HEK293 (cell line): ENCODE results near the gene CRTAP.
"Not testable (repeated sequence)": the region's sequence is repeated elsewhere in the genome, so short reads cannot be mapped to it uniquely, and the experiment has no call there.

ENCODE experiments used
- CTCF ChIA-PET: fragments of 350-600 bp; formaldehyde crosslinking; extraction: SDS; loops from one replicate; lab custom pipeline; 2021; ENCODE audit warnings: antibody characterized with exemption; lab: Yijun Ruan, JAX
- POLR2A ChIA-PET: fragments of 300-600 bp; formaldehyde crosslinking; extraction: SDS; loops from one replicate; lab custom pipeline; 2020; ENCODE audit warnings: antibody characterized with exemption, inconsistent platforms; lab: Yijun Ruan, JAX
- H3K27ac ChIP-seq: fragments of 200-500 bp; sonication (Bioruptor generic); 2 replicates; pipeline ENCODE4 v1.5.1; 2014; ENCODE audit warnings: low read depth, low read length, control low read depth, inconsistent platforms; ENCODE audit errors: extremely low read depth
- H3K36me3 ChIP-seq, 2 experiments: fragments of 200-500 bp in 1 of 2; sonication (Bioruptor generic) in 1 of 2; 1 replicate in 1 of 2; 2 replicates in 1 of 2; pipeline ENCODE4 v1.5.1; 2014 to 2017; ENCODE audit warnings: inconsistent platforms in 2 of 2, low read length in 2 of 2; ENCODE audit not compliant: control insufficient read depth in 2 of 2, insufficient read depth in 1 of 2
- H3K4me1 ChIP-seq: fragments of 200-500 bp; sonication (Bioruptor generic); 2 replicates; pipeline ENCODE4 v1.5.1; 2014; ENCODE audit warnings: mild to moderate bottlenecking, low read length, inconsistent platforms; ENCODE audit not compliant: control insufficient read depth, insufficient read depth
- H3K4me3 ChIP-seq: 2 replicates; pipeline ENCODE4 v1.5.1; 2011; ENCODE audit warnings: low read depth, mild to moderate bottlenecking, control low read depth, low read length, moderate library complexity
- H3K9me3 ChIP-seq: fragments of 200-500 bp; sonication (Bioruptor generic); 2 replicates; pipeline ENCODE4 v1.5.1; 2014; ENCODE audit warnings: low read depth, low read length, inconsistent platforms; ENCODE audit not compliant: control insufficient read depth, insufficient read depth
- BCL11A ChIP-seq: fragments of 450-650 bp; formaldehyde crosslinking; IDR thresholded peaks from 2 replicates; pipeline ENCODE4 v1.5.1; 2016; ENCODE audit warnings: low read depth, missing biosample characterization, missing genetic modification characterization
- HOXD13 ChIP-seq: sonication (generic); formaldehyde crosslinking; IDR thresholded peaks from 2 replicates; pipeline ENCODE4 v1.8.0; 2022; ENCODE audit warnings: missing genetic modification reagents, borderline replicate concordance
- KLF8 ChIP-seq: fragments of 450-650 bp; formaldehyde crosslinking; IDR thresholded peaks from 2 replicates; pipeline ENCODE4 v1.5.1; 2016; ENCODE audit warnings: missing biosample characterization, missing genetic modification characterization
- KLF9 ChIP-seq: fragments of 450-650 bp; formaldehyde crosslinking; IDR thresholded peaks from 2 replicates; pipeline ENCODE4 v1.5.1; 2016; ENCODE audit warnings: missing biosample characterization, missing genetic modification characterization, low read depth
- REPIN1 ChIP-seq: fragments of 450-650 bp; formaldehyde crosslinking; IDR thresholded peaks from 2 replicates; pipeline ENCODE4 v1.5.1; 2017; ENCODE audit warnings: missing biosample characterization, missing genetic modification characterization, low read depth
- ZBTB17 ChIP-seq: fragments of 450-650 bp; formaldehyde crosslinking; IDR thresholded peaks from 2 replicates; pipeline ENCODE4 v1.5.1; 2016; ENCODE audit warnings: missing biosample characterization, missing genetic modification characterization
- ZBTB48 ChIP-seq: fragments of 450-650 bp; formaldehyde crosslinking; IDR thresholded peaks from 2 replicates; pipeline ENCODE4 v1.5.1; 2016; ENCODE audit warnings: missing biosample characterization, missing genetic modification characterization
- ZNF133 ChIP-seq: fragments of 450-650 bp; formaldehyde crosslinking; IDR thresholded peaks from 2 replicates; pipeline ENCODE4 v1.5.1; 2016; ENCODE audit warnings: missing biosample characterization, missing genetic modification characterization
- ZNF19 ChIP-seq: fragments of 450-650 bp; formaldehyde crosslinking; IDR thresholded peaks from 2 replicates; pipeline ENCODE4; 2016; ENCODE audit warnings: missing biosample characterization, missing genetic modification characterization, low read depth
- ZNF2 ChIP-seq: fragments of 450-650 bp; formaldehyde crosslinking; IDR thresholded peaks from 2 replicates; pipeline ENCODE4 v1.5.1; 2016; ENCODE audit warnings: missing biosample characterization, missing genetic modification characterization
- ZNF311 ChIP-seq: fragments of 450-650 bp; formaldehyde crosslinking; IDR thresholded peaks from 2 replicates; pipeline ENCODE4 v1.5.1; 2017; ENCODE audit warnings: missing biosample characterization, missing genetic modification characterization, borderline replicate concordance
- ZNF350 ChIP-seq: fragments of 450-650 bp; formaldehyde crosslinking; IDR thresholded peaks from 2 replicates; pipeline ENCODE4 v1.5.0; 2017; ENCODE audit warnings: missing biosample characterization, mild to moderate bottlenecking, missing genetic modification characterization
- ZNF48 ChIP-seq: fragments of 450-650 bp; formaldehyde crosslinking; IDR thresholded peaks from 2 replicates; pipeline ENCODE4 v1.5.1; 2016; ENCODE audit warnings: missing biosample characterization, missing genetic modification characterization
- ZNF654 ChIP-seq: fragments of 450-650 bp; formaldehyde crosslinking; IDR thresholded peaks from 2 replicates; pipeline ENCODE4 v1.5.1; 2016; ENCODE audit warnings: low read depth, missing biosample characterization, missing genetic modification characterization
- ZNF677 ChIP-seq: fragments of 450-650 bp; IDR thresholded peaks from 2 replicates; pipeline ENCODE4 v1.5.0; 2018; ENCODE audit warnings: missing biosample characterization, mild to moderate bottlenecking, missing genetic modification characterization, moderate library complexity
- ZNF692 ChIP-seq: fragments of 450-650 bp; formaldehyde crosslinking; IDR thresholded peaks from 2 replicates; pipeline ENCODE4 v1.5.1; 2016; ENCODE audit warnings: missing biosample characterization, missing genetic modification characterization
- TF ChIP-seq, protein P1 (sequence below): fragments of 450-650 bp; formaldehyde crosslinking; IDR thresholded peaks from 2 replicates; pipeline ENCODE4 v1.5.1; 2017; ENCODE audit warnings: missing biosample characterization, mild to moderate bottlenecking, missing genetic modification characterization, moderate library complexity
- TF ChIP-seq, protein P2 (sequence below): fragments of 450-650 bp; formaldehyde crosslinking; IDR thresholded peaks from 2 replicates; pipeline ENCODE4 v1.5.1; 2017; ENCODE audit warnings: missing biosample characterization, missing genetic modification characterization
- TF ChIP-seq, protein P3 (sequence below): fragments of 450-650 bp; formaldehyde crosslinking; IDR thresholded peaks from 2 replicates; pipeline ENCODE4 v1.5.1; 2016; ENCODE audit warnings: missing biosample characterization, missing genetic modification characterization

CRTAP gene

GRCh38 chr3:33181229-33181628 is 67.4 kb downstream of the CRTAP start (continued):
- no peak for TF ChIP-seq ZNF350
- TF ChIP-seq, all 188 proteins: peak for 0

DNA sequence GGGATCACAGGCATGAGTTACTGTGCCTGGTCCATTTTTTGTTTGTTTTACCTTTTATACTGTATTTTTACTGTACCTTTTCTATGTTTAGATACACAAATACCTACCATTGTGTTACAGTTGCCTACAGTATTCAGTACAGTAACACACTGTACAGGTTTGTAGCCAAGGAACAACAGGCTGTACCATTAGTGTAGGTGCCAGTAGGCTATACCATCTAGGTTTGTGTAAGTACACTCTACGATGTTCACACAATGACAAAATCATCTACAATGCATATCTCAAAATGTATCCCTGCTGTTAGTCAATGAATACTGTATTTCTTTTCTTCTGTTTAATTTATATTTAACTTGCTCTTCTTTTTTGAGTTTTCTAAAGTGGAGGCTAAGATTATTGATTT is 67.8 kb downstream of the CRTAP start:
- POLR2A ChIA-PET, CTCF ChIA-PET, H3K4me3 ChIP-seq, H3K36me3 ChIP-seq, H3K4me1 ChIP-seq, H3K9me3 ChIP-seq, H3K27ac ChIP-seq: not testable (repeated sequence)

GRCh38 chr3:33184863-33185262 is 71.0 kb downstream of the CRTAP start:
- no peaks in the 10 kb centered on the region for H3K9me3 ChIP-seq
- H3K27ac ChIP-seq: no peak overlapping the region
- TF ChIP-seq BCL11A (tag by site-specific recombination) (no peak), ZNF133 (tag by site-specific recombination) (no peak), ZNF2 (no peak), ZNF19 (no peak)
- TF ChIP-seq, protein P1, sequence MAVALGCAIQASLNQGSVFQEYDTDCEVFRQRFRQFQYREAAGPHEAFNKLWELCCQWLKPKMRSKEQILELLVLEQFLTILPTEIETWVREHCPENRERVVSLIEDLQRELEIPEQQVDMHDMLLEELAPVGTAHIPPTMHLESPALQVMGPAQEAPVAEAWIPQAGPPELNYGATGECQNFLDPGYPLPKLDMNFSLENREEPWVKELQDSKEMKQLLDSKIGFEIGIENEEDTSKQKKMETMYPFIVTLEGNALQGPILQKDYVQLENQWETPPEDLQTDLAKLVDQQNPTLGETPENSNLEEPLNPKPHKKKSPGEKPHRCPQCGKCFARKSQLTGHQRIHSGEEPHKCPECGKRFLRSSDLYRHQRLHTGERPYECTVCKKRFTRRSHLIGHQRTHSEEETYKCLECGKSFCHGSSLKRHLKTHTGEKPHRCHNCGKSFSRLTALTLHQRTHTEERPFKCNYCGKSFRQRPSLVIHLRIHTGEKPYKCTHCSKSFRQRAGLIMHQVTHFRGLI: no peak
- TF ChIP-seq, protein P2, sequence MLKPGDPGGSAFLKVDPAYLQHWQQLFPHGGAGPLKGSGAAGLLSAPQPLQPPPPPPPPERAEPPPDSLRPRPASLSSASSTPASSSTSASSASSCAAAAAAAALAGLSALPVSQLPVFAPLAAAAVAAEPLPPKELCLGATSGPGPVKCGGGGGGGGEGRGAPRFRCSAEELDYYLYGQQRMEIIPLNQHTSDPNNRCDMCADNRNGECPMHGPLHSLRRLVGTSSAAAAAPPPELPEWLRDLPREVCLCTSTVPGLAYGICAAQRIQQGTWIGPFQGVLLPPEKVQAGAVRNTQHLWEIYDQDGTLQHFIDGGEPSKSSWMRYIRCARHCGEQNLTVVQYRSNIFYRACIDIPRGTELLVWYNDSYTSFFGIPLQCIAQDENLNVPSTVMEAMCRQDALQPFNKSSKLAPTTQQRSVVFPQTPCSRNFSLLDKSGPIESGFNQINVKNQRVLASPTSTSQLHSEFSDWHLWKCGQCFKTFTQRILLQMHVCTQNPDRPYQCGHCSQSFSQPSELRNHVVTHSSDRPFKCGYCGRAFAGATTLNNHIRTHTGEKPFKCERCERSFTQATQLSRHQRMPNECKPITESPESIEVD: no peak
- no peak overlapping the region for H3K4me3 ChIP-seq
- CTCF ChIA-PET: interaction anchor here (0.9 to 1.1 kb wide), 2 partner anchors 17 to 188 kb away, joined by 3 to 5 read pairs; no protein-coding TSS in a partner anchor
- POLR2A ChIA-PET: no interaction called here
- no peaks in the 10 kb centered on the region for H3K36me3 ChIP-seq
- H3K4me1 ChIP-seq: no peaks in the 10 kb centered on the region

GRCh38 chr3:33186524-33187367 is 72.9 kb downstream of the CRTAP start:
- Histone ChIP-seq H3K27ac (no peak overlapping the region), H3K9me3 (no peaks in the 10 kb centered on the region), H3K4me3 (no peak overlapping the region), H3K4me1 (no peaks in the 10 kb centered on the region), H3K36me3 (no peaks in the 10 kb centered on the region)
- ChIA-PET POLR2A (no interaction called here), CTCF (no interaction called here)
- no peak for TF ChIP-seq ZNF48 (tag by site-specific recombination)

DNA sequence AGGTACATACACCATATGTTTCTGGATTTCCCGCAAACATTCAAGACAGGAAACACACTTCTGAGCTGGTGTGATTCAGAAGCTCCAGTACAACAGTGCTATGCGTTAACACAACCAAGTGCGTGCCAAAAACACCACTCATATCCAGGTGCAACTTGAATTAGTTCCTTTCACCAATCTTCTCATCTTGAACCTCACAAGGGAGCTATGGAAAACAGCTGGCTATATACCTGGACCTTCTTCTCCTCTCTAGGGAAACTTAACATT is 73.5 kb downstream of the CRTAP start:
- Histone ChIP-seq H3K4me3 (no peak overlapping the region), H3K4me1 (no peaks in the 10 kb centered on the region), H3K36me3 (no peaks in the 10 kb centered on the region), H3K9me3 (no peaks in the 10 kb centered on the region), H3K27ac (no peak overlapping the region)
- ChIA-PET POLR2A (no interaction called here), CTCF (no interaction called here)
- TF ChIP-seq, protein P3, sequence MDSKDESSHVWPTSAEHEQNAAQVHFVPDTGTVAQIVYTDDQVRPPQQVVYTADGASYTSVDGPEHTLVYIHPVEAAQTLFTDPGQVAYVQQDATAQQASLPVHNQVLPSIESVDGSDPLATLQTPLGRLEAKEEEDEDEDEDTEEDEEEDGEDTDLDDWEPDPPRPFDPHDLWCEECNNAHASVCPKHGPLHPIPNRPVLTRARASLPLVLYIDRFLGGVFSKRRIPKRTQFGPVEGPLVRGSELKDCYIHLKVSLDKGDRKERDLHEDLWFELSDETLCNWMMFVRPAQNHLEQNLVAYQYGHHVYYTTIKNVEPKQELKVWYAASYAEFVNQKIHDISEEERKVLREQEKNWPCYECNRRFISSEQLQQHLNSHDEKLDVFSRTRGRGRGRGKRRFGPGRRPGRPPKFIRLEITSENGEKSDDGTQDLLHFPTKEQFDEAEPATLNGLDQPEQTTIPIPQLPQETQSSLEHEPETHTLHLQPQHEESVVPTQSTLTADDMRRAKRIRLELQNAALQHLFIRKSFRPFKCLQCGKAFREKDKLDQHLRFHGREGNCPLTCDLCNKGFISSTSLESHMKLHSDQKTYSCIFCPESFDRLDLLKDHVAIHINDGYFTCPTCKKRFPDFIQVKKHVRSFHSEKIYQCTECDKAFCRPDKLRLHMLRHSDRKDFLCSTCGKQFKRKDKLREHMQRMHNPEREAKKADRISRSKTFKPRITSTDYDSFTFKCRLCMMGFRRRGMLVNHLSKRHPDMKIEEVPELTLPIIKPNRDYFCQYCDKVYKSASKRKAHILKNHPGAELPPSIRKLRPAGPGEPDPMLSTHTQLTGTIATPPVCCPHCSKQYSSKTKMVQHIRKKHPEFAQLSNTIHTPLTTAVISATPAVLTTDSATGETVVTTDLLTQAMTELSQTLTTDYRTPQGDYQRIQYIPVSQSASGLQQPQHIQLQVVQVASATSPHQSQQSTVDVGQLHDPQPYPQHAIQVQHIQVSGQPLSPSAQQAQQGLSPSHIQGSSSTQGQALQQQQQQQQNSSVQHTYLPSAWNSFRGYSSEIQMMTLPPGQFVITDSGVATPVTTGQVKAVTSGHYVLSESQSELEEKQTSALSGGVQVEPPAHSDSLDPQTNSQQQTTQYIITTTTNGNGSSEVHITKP (tag by site-specific recombination): no peak
- TF ChIP-seq ZNF677 (tag by site-specific recombination) (no peak), KLF8 (no peak), ZBTB17 (no peak), ZNF311 (tag by site-specific recombination) (no peak), ZNF692 (tag by site-specific recombination) (no peak), ZBTB48 (tag by site-specific recombination) (no peak), ZNF654 (tag by site-specific recombination) (no peak), KLF9 (tag by site-specific recombination) (no peak), HOXD13 (CRISPR knock-in tag) (no peak), REPIN1 (tag by site-specific recombination) (no peak)
